ENCODE measurements around the gene KIF19.
A peak's percentile ranks its signal among the peaks of the same experiment; 100 is the strongest.

The KIF19 gene

DNA sequence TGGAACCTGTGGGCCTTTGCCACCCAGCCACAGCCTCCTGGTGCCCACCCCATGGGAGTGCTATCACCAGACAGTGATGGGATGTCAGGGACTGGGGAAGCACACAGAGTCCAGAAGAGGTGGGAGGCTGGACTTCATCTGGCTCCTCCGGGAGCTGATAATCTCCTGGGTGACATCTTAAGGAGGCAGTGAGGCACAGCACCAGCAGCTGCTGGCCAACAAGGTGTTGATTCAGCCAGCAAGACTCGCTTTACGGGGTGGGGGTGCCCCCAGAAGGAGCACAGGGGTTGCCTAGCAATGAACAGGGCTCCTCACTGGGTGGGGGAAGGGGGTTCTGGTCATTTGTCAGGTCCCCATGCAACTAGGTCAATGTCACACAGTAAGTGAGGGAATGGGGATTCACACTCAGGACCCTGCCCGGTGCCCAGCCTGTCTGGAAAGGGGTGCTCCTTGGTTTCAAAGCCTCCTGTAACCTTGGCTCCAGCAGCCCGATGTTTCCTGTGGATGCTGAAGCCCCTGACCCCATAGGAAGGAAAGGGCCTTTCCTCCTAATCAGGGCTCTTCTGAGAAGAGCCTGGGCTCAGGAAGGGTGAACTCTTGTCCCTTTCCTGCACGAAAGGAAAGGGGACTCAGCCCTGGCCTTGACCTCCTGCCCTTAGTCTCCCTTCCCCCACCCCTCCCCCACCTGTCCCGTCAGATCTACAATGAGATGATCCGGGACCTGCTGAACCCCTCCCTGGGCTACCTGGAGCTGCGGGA lies 17.7 kb downstream of the KIF19 start:
- DNase-seq = no peak

DNA sequence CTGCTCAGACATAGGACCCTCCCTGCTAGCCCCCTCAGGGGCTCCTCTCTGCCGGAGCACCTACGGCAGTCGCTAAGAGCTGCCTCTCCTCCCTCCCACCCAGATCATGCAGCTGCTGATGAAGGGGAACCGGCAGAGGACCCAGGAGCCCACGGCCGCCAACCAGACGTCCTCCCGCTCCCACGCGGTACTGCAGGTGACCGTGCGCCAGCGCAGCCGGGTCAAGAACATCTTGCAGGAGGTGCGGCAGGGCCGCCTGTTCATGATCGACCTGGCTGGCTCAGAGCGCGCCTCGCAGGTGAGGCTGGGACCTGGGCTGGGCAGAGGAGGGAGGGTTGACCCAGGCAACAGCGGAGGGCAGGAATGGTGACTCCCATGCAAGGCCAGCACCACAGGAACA lies 18.6 kb downstream of the KIF19 start:
- DNase-seq = no peak

DNA sequence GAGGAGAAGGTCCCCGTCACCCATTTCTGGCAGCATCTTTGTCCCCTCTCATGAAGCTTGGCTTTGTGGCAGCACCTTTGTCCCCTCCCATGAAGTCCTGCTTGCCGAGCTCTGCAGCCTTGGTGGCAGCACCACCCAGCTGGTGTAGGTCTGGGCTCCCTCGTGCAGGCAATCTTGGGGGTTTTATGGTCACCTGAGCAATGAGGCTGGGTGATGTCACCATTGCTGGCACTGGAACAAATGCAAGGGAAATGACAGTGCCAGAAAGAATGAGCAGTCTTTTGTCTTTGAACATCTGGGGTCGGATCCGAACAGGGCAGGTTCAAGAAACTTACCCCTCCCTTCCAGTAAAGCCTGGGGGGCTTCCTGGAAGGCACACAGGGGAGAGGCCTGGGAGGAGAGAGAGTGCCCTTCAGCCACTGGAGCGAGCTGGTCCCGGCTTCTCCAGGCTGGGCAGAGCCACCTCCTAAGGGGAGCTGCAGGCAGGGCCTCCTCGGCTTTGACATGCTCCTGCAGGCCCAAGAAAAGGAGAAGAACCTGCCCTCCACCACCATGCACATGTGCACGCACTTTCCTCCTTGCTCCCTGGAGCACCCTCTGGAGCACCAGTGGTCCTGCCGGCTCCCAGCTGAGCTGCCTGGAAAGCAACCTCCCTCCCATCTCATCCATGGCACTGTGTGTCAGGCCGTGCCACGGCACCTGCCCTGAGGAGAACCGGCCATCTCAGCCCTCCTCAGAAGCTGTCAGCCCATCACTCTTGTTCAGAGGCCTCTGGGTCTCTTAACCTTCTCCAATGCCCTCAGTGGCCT lies 19.6 kb downstream of the KIF19 start:
- DNase-seq = no peak

- no peak for DNase-seq
These were observed 21.6 kb downstream of the KIF19 start for GRCh38 chr17:74347646-74348045.

DNA sequence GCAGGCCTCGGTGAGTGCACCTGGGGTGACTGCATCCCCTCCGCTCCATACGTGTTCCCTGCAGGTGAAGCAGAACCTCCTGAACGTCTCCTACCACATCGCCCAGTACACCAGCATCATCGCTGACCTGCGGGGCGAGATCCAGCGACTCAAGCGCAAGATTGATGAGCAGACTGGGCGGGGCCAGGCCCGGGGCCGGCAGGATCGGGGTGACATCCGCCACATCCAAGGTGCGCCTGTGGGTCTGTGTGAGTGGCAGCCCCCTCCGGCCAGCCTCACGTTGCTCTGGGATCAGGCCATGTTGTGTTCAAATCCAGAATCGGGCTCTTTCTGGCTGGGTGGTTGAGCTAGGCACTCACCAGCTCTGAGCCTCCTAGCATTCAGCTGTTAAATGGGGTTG lies 23.1 kb downstream of the KIF19 start:
- no peak for DNase-seq

DNA sequence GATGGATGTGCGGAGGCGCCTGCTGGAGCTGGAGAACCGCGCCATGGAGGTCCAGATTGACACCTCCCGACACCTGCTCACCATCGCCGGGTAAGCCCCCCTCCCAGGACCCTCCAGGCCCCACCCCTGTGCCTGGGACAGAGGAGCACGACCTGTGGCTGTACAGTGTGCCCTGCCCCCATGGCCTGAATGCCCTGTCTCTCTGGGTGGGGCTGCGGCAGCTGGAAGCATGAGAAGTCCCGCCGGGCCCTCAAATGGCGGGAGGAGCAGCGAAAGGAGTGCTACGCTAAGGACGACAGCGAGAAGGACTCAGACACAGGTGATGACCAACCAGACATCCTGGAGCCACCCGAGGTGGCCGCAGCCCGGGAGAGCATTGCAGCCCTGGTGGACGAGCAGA lies 24.5 kb downstream of the KIF19 start:
- no peak for DNase-seq

DNA sequence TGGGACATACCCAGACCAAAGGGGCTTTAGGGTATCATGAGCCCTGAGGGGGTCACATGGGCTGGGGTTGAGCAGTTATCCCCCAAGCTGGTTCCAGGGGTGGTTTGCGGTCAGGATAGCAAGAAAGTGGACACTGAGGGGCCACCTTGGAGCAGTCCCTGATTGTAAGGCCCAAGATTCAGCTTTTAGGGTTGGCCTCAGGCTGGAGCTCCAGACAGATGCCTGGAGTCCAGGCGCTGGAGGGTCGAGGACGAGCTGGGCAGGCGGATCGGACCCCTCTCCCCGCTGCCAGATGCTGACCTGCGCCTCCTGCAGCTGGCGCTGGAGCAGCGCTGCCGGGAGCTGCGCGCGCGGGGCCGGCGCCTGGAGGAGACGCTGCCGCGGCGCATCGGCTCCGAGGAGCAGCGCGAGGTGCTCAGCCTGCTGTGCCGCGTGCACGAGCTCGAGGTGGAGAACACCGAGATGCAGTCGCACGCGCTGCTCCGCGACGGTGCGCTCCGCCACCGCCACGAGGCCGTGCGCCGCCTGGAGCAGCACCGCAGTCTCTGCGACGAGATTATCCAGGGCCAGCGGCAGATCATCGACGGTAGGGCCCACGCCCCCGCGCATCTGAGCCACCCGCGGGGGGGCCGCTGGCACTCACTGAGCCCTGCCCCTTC lies 25.7 kb downstream of the KIF19 start:
- no peak for DNase-seq

- no peak for DNase-seq
These were observed 27.5 kb downstream of the KIF19 start for GRCh38 chr17:74353446-74354060.

DNA sequence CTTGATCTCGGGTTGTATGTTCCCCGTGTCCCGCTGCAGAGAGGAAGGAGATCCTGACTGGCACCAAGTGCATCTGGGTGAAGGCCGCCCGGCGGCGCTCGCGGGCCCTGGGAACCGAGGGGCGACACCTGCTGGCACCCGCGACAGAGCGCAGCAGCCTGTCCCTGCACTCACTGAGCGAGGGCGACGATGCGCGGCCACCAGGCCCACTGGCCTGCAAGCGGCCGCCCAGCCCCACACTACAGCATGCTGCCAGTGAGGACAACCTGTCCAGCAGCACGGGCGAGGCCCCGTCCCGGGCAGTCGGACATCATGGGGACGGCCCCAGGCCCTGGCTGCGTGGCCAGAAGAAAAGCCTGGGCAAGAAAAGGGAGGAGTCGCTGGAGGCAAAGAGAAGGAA lies 28.1 kb downstream of the KIF19 start:
- DNase-seq = no peak

- no peak for DNase-seq
These were observed 28.5 kb downstream of the KIF19 start for GRCh38 chr17:74354561-74354960.

DNA sequence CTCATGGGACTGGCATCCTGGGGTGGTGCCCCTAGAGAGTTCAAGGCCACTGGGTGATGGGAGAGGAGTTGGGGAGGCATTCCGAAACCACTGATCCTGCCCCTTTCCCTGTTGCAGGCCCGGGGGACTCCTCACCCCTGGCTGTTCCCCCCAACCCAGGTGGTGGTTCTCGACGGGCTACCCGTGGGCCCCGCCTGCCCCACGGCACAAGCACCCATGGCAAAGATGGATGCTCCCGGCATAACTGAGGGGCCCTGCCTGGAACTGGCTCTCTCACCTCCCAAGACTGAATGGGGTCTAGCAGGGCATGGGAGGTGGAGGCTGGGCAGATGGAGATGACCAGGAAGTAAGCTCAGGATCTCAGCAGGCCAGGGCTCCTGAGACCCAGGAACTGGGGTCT lies 29.0 kb downstream of the KIF19 start:
- DNase-seq = no peak

DNA sequence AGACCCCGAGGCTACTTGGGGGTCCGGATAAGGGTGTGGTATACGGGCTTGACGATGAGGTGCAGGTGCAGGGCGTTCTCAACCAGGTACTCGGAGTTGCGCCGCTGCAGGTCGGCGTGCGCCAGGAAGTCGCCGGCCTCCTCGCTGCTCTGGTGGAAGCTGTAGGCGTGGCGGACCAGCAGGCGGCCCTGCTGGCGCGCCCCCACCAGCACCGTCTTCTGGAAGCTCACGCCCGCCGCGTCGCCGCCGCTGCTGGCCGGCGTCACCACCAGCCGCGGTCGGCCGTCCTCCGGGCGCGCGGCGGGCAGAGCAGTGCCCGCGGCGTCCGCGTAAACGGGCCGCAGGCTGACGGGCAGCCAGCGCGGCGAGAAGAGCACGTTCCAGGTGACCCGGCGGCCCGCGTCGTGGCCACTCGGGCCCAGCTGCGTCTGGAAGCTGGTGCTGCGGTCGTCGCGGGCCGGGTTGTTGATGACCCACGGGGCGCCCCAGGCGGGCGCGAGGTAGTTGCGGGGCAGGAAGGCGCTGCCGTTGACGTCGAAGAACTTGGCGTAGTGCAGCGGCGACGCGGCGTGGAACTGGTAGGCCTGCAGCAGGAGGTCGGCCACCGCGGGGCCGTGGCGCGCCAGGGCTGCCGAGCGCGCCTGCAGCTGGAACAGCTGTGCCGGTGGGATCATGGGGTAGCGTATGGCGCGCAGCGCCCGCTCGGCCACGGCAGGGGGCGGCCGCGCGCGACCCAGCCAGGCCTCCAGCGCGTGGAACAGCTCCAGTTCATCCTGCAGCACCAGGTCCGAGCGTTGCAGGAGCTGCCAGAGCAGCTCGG lies 30.8 kb downstream of the KIF19 start:
- DNase-seq = no peak

GRCh38 chr17:74357466-74357809 lies 31.4 kb downstream of the KIF19 start:
- no peak for DNase-seq

DNA sequence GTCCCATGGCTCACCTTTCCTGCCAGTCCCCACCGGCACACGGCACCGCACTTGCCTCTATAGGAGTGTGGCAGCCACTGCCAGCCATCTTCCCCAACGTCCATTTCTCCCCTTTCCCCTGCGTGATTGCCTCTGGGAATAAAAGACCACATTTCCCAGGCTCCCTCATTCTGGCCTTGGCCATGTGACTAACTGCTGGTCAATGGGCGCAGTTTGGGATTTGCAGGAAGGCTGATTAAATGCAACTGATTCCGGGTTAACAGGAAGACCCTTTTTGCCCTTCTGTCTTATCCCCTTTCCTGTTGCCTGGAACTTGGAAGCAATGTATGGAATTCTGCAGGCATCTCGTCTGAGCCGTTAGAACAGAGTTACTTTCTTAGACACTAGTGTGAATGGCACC lies 32.7 kb downstream of the KIF19 start:
- DNase-seq = no peak

- DNase-seq = no peak
These were observed 33.9 kb downstream of the KIF19 start for GRCh38 chr17:74359916-74360315.

DNA sequence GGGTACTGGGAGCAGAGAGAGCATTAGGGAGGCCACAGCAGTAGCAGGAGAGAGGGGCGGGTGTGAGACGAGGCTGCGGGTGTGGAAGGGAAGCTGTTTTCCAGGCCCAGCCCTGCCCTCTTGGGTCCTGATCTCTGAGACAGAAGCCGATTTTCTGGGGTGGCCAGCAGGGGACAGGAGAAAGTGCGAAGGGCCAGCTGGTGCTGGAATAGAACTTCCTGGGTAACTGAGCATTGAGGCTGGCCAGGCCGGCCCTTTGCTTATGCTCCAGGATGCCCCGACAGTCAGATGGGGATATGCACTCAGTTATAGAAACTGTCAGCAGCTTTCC lies 34.8 kb downstream of the KIF19 start:
- DNase-seq = no peak

DNA sequence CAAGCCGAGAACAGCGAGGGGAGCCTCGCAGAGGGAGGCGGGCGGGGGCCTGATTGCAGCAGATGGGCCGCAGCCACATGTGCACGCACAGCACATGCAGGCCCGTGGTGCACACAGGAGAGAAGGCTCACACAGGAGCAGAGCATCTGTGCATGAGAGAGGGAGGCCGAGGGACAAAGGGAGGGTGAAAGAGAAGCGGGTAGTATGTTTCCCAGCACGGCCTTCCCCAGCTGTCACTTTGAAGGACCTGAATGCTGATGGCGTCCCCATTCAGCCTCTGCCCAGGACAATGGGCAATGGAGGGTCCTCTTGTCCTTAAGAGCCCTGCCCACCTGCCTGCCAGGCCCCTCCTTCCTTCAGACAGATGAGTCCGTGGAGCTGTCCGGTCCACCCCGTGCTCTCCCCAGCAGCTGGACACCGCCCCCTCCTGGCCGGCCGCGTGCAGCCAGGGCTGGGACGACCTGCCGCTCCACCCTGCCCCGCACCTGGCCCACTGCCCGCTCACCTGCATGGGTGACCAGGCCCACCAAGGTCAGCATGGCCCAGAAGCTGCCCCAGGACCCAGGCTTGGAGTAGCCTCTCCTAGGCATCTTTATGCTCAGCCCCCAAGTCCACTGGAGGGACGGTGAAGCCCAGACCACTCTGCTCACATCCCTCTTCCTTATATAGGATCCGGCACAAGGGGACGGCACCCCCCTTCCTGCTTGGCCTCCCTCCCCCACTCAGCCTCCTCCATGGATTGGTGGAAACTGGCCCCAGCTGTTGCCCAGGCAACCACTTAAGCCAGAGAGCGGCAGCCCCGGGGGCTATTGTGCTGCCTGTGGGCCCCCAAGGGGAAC lies 35.4 kb downstream of the KIF19 start, which contains the start of gene BTBD17:
Gene BTBD17 (minus strand): TSS at position 639 of the 839 bp plus-strand sequence. CDS start 49 bp downstream, at position 590.
- DNase-seq = peak; percentile 76

GRCh38 chr17:74362069-74362405 lies 36.0 kb downstream of the KIF19 start:
- no peak for DNase-seq

DNA sequence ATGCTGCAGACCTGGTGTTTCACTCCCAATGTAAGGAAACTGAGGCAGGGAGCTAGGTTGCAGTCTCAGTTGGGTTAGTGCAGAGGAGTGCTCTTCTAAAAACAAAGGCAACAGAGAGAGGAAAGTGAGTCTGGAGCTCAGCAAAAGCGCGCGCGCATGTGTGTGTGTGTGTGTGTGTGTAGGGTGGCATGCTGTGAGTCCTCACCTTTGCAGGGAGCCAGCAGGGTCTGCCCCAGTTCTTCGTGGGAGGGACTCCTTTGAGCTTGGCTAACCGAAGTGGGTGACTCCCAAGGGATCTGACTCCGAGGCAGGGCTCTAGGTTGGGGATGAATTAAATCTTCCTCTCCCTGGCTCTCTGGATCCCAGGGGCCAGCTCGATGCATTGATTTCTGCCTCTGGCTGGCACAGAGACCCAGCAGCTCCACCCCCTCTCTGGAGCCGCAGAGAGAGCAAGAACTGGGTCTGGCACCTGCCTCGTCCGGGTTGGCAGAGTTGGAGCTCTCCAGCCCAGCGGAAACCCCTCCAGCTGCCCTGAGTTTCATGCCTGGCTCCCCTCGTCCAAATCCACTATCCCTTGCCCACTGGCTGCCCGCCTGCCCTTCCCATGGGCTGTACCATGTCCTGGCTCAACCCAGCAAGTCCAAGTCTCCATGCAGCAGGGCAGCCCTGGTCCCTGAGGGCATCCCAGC lies 36.9 kb downstream of the KIF19 start:
- DNase-seq = no peak

- DNase-seq = no peak
These were observed 41.2 kb downstream of the KIF19 start, which contains the start of gene GPR142 for GRCh38 chr17:74367206-74367605. Gene GPR142 (plus strand): TSS chr17:74367506. CDS start chr17:74369541, 2,035 bp downstream.

Data from NCI-H1105 treated with DMSO at 0.1 percent for 48 hours (cell line).